Hematopoietic multipotent progenitor cell treated with erythropoietin and hydrocortisone succinate and interleukin-3 and kit ligand, for 17 days (in vitro differentiated cells): Measurements from ENCODE around the gene FLNA.
"Not testable (repeated sequence)": the region's sequence is repeated elsewhere in the genome, so short reads cannot be mapped to it uniquely, and the experiment has no call there.

Source experiments
- DNase-seq: peaks from one replicate; pipeline ENCODE4 v3.0.0-alpha.2; 2015; ENCODE audit warnings: low spot score

Gene FLNA

DNA sequence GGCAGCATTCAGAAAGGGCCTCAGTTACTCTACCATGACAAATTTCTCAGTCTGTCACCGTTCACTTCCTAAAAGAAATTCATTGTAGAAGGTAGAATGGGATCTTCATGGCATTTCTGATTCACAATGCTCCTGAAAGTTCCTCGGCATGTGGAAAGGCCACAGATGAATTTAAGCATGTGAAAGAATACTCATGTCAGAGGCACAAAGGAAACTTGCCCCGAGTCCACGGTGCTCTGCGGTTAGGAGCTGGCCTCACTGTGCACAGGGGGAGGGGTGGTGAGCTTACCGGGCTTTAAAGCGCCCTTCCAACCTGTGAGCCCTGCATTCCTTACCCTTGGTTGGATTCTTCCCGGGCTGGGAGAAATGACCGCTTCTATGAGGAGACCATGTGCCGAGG, 69.6 kb downstream of the FLNA start:
- DNase-seq, result no peak

DNA sequence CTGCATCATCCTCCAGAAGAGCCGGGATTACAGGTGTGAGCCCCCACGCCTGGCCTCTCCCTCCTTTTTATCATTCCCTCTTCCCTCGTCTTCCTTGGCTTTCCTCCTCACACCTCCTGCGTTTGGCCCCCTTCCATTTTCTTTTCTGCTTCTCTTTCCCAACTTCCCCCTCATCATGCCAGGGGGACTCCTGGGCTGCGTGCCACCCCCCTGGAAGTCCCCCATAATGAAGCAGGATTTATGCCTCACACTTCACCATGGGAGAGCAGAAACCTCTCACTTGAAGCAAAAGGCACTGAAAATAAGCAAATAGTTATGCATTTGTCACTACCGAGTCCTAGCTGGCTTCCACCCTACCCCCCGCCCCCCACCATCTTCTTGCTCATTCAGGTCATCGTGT, 71.0 kb downstream of the FLNA start:
- no peak for DNase-seq

DNA sequence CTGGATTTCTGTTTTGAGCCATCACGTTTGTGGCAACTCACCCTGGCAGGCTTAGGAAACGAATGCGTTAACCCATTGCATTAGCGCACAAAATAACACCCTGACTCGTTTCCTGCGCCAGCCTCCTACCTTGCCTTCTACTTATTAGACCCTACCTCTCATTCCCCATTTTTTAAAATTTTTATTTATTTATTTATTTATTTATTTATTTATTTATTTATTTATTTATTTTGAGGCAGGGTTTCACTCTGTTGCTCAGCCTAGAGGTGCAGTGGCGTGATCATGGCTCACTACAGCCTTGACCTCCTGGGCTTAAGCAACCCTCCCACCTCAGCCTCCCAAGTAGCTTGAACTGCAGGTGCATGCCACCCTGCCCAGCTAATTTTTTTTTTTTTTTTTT, 71.4 kb downstream of the FLNA start:
- not testable (repeated sequence) for DNase-seq

DNA sequence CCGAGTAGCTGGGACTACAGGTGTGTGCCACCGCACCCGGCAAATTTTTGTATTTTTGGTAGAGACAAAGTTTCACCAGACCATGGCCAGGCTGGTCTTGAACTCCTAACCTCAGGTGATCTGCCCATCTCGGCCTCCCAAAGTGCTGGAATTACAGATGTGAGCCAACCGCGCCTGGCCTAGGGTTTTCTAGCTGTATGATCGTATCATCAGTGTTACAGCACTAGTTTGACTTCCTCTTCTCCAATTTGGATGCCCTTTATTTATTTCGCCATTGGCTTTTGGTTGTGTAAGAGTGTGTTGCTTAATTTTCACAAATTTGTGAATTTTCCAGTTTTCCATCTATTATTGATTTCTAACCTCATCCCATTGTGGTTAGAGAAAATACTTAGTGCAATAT, 73.6 kb downstream of the FLNA start:
- DNase-seq, result no peak
